ENCODE results near the gene DYRK3. TPM values are rescaled to one million over a fixed set of nuclear protein-coding genes. Genes with fewer than 3 reads are reported as not detected.

The DYRK3 gene
- total and polyA plus RNA-seq, 9 of the 15 experiments (the other 6 are each of a cell fraction or from before 2014, with no cell fraction given) = 4.5 to 33.7 (median 25.7) TPM

DNA sequence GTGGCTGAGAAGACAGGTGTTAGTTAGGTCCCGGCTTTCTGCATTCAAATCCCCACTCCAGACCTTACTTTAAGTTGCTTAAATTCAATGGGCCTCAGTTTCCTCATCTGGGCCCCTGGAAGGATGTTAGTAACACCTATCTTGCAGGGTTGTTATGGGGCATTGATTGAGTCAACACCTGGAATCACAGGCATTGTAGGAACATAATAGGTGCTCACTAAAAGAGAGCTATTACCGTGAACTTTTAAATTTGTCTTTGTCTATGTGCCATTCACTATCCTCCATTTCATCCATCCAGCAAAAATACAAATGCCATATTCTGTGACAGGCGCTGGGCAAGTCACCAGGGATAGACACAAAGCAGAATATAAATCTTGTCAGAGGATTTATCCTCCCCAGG is 38.9 kb downstream of the DYRK3 start (continued):
- TF ChIP-seq, protein P1, sequence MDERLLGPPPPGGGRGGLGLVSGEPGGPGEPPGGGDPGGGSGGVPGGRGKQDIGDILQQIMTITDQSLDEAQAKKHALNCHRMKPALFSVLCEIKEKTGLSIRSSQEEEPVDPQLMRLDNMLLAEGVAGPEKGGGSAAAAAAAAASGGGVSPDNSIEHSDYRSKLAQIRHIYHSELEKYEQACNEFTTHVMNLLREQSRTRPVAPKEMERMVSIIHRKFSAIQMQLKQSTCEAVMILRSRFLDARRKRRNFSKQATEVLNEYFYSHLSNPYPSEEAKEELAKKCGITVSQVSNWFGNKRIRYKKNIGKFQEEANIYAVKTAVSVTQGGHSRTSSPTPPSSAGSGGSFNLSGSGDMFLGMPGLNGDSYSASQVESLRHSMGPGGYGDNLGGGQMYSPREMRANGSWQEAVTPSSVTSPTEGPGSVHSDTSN (CRISPR knock-in tag; IDR thresholded peaks at IDR 0.05; ENCODE audit: low read depth) = no peak
- TF ChIP-seq, protein P1 (tag; conservative IDR thresholded peaks at IDR 0.05; ENCODE audit: low read depth) = 0 out of 2 replicates have a peak, but pooled peaks have one; percentile 16
- TF ChIP-seq ARNT (IDR thresholded peaks at IDR 0.05) (no peak), ZNF764 (CRISPR knock-in tag; IDR thresholded peaks at IDR 0.05; ENCODE audit: low read depth) (no peak), RBM14 (IDR thresholded peaks at IDR 0.05; ENCODE audit: borderline replicate concordance, insufficient read depth, low read depth, low read length) (no peak), SMC3 (conservative IDR thresholded peaks at IDR 0.05; ENCODE audit: insufficient read depth, low read depth, low read length) (no peak), MTF1 (CRISPR knock-in tag; IDR thresholded peaks at IDR 0.05; ENCODE audit: borderline replicate concordance) (no peak), KDM1A (IDR thresholded peaks at IDR 0.05) (peak; percentile 33 to 66; a peak in 3 of 4 replicates), SNRNP70 (optimal IDR thresholded peaks at IDR 0.05; ENCODE audit: low read depth, low read length) (no peak), RBM34 (IDR thresholded peaks at IDR 0.05; ENCODE audit: borderline replicate concordance, insufficient read depth, low read length) (no peak), ZNF668 (CRISPR knock-in tag; IDR thresholded peaks at IDR 0.05) (0 out of 2 replicates have a peak, but pooled peaks have one; percentile 54)
- TF ChIP-seq, protein P2, sequence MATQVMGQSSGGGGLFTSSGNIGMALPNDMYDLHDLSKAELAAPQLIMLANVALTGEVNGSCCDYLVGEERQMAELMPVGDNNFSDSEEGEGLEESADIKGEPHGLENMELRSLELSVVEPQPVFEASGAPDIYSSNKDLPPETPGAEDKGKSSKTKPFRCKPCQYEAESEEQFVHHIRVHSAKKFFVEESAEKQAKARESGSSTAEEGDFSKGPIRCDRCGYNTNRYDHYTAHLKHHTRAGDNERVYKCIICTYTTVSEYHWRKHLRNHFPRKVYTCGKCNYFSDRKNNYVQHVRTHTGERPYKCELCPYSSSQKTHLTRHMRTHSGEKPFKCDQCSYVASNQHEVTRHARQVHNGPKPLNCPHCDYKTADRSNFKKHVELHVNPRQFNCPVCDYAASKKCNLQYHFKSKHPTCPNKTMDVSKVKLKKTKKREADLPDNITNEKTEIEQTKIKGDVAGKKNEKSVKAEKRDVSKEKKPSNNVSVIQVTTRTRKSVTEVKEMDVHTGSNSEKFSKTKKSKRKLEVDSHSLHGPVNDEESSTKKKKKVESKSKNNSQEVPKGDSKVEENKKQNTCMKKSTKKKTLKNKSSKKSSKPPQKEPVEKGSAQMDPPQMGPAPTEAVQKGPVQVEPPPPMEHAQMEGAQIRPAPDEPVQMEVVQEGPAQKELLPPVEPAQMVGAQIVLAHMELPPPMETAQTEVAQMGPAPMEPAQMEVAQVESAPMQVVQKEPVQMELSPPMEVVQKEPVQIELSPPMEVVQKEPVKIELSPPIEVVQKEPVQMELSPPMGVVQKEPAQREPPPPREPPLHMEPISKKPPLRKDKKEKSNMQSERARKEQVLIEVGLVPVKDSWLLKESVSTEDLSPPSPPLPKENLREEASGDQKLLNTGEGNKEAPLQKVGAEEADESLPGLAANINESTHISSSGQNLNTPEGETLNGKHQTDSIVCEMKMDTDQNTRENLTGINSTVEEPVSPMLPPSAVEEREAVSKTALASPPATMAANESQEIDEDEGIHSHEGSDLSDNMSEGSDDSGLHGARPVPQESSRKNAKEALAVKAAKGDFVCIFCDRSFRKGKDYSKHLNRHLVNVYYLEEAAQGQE (IDR thresholded peaks at IDR 0.05; ENCODE audit: borderline replicate concordance) = no peak
- TF ChIP-seq, protein P2 (CRISPR knock-in tag; IDR thresholded peaks at IDR 0.05; ENCODE audit: low read depth) = no peak
- TF ChIP-seq, protein P3, sequence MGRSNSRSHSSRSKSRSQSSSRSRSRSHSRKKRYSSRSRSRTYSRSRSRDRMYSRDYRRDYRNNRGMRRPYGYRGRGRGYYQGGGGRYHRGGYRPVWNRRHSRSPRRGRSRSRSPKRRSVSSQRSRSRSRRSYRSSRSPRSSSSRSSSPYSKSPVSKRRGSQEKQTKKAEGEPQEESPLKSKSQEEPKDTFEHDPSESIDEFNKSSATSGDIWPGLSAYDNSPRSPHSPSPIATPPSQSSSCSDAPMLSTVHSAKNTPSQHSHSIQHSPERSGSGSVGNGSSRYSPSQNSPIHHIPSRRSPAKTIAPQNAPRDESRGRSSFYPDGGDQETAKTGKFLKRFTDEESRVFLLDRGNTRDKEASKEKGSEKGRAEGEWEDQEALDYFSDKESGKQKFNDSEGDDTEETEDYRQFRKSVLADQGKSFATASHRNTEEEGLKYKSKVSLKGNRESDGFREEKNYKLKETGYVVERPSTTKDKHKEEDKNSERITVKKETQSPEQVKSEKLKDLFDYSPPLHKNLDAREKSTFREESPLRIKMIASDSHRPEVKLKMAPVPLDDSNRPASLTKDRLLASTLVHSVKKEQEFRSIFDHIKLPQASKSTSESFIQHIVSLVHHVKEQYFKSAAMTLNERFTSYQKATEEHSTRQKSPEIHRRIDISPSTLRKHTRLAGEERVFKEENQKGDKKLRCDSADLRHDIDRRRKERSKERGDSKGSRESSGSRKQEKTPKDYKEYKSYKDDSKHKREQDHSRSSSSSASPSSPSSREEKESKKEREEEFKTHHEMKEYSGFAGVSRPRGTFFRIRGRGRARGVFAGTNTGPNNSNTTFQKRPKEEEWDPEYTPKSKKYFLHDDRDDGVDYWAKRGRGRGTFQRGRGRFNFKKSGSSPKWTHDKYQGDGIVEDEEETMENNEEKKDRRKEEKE (IDR thresholded peaks at IDR 0.05; ENCODE audit: borderline replicate concordance in 1 of 2, control insufficient read depth in 1 of 2, low read depth in 2 of 2, low read length in 1 of 2) = no peak
